GM12878 (cell line): ENCODE results near the gene PLB1.

Source experiments
- BCL11A ChIP-seq: IDR thresholded peaks from 2 replicates; pipeline ENCODE4 v1.6.1; 2011; ENCODE audit warnings: low read depth, low read length
- CEBPB ChIP-seq, 2 experiments: fragments of 150-350 bp in 1 of 2; IDR thresholded peaks; 2 replicates each; pipeline ENCODE4 v1.6.1; 2012 to 2014; ENCODE audit warnings: low read depth in 2 of 2, low read length in 2 of 2, borderline replicate concordance in 1 of 2, inconsistent platforms in 1 of 2
- CHD2 ChIP-seq: IDR thresholded peaks from 2 replicates; pipeline ENCODE4 v1.6.1; 2011; ENCODE audit warnings: low read depth, low read length, improper control_type of control experiment, borderline replicate concordance
- EP300 ChIP-seq, 2 experiments: fragments of 150-350 bp in 1 of 2; IDR thresholded peaks; 2 replicates each; pipeline ENCODE4 v1.6.1; 2011 to 2012; ENCODE audit warnings: low read depth in 2 of 2, low read length in 2 of 2, borderline replicate concordance in 1 of 2, improper control_type of control experiment in 1 of 2, inconsistent platforms in 1 of 2; ENCODE audit not compliant: control insufficient read depth in 1 of 2
- ETV6 ChIP-seq, 2 experiments: fragments of 450-650 bp in 1 of 2; IDR thresholded peaks in 1 of 2; conservative IDR thresholded peaks in 1 of 2; 2 replicates each; pipeline ENCODE4 v1.6.1; 2014; ENCODE audit warnings: antibody characterized with exemption in 1 of 2, borderline replicate concordance in 1 of 2, low read depth in 1 of 2, mild to moderate bottlenecking in 1 of 2, moderate library complexity in 1 of 2
- EZH2 ChIP-seq: IDR thresholded peaks from 2 replicates; pipeline ENCODE4 v1.6.1; 2012; ENCODE audit warnings: low read depth, mild to moderate bottlenecking, control low read depth, inconsistent platforms, low read length, borderline replicate concordance; ENCODE audit not compliant: control insufficient read depth
- RELA ChIP-seq: fragments of 450-650 bp; IDR thresholded peaks from 2 replicates; pipeline ENCODE4 v1.8.0; 2014; ENCODE audit warnings: borderline replicate concordance; ENCODE audit not compliant: partially characterized antibody
- SRF ChIP-seq, 2 experiments: IDR thresholded peaks; 2 replicates each; pipeline ENCODE4 v1.6.1; 2011; ENCODE audit warnings: low read depth in 2 of 2, low read length in 2 of 2, mild to moderate bottlenecking in 1 of 2, moderate library complexity in 1 of 2
- ZNF274 ChIP-seq: IDR thresholded peaks from one replicate; pipeline ENCODE4 v1.8.0; 2011; ENCODE audit not compliant: insufficient read length, insufficient read depth
- ZSCAN29 ChIP-seq: fragments of 450-650 bp; IDR thresholded peaks from 2 replicates; pipeline ENCODE4 v1.6.1; 2017; ENCODE audit warnings: mild to moderate bottlenecking, moderate library complexity
- TF ChIP-seq, protein P1 (sequence below), 3 experiments: IDR thresholded peaks in 2 of 3; conservative IDR thresholded peaks in 1 of 3; 2 replicates each; pipeline ENCODE4 v1.5.1; 2011; ENCODE audit warnings: low read depth in 3 of 3, low read length in 3 of 3, mild to moderate bottlenecking in 3 of 3, control low read depth in 2 of 3, moderate library complexity in 2 of 3, inconsistent platforms in 1 of 3, mixed read lengths in 1 of 3; ENCODE audit not compliant: control insufficient read depth in 2 of 3, insufficient read depth in 1 of 3; ENCODE audit errors: extremely low read depth in 1 of 3

GRCh38 chr2:28576714-28577113, 80.9 kb downstream of the PLB1 start:
- TF ChIP-seq, protein P1, sequence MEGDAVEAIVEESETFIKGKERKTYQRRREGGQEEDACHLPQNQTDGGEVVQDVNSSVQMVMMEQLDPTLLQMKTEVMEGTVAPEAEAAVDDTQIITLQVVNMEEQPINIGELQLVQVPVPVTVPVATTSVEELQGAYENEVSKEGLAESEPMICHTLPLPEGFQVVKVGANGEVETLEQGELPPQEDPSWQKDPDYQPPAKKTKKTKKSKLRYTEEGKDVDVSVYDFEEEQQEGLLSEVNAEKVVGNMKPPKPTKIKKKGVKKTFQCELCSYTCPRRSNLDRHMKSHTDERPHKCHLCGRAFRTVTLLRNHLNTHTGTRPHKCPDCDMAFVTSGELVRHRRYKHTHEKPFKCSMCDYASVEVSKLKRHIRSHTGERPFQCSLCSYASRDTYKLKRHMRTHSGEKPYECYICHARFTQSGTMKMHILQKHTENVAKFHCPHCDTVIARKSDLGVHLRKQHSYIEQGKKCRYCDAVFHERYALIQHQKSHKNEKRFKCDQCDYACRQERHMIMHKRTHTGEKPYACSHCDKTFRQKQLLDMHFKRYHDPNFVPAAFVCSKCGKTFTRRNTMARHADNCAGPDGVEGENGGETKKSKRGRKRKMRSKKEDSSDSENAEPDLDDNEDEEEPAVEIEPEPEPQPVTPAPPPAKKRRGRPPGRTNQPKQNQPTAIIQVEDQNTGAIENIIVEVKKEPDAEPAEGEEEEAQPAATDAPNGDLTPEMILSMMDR (IDR thresholded peaks at IDR 0.05 in 2 of 3, conservative IDR thresholded peaks at IDR 0.05 in 1 of 3; ENCODE audit: control insufficient read depth in 2 of 3, extremely low read depth in 1 of 3, insufficient read depth in 1 of 3, low read depth in 3 of 3, low read length in 3 of 3) = no peak
- no peak for TF ChIP-seq EZH2
- TF ChIP-seq SRF (IDR thresholded peaks at IDR 0.05; ENCODE audit: low read depth in 2 of 2, low read length in 2 of 2) = no peak
- TF ChIP-seq CHD2 = no peak
- no peak for TF ChIP-seq ZNF274
- TF ChIP-seq RELA = no peak
- no peak for TF ChIP-seq CEBPB (IDR thresholded peaks at IDR 0.05; ENCODE audit: borderline replicate concordance in 1 of 2, low read depth in 2 of 2, low read length in 2 of 2)
- TF ChIP-seq ETV6 (conservative IDR thresholded peaks at IDR 0.05 in 1 of 2, IDR thresholded peaks at IDR 0.05 in 1 of 2; ENCODE audit: borderline replicate concordance in 1 of 2, low read depth in 1 of 2) = no peak
- TF ChIP-seq BCL11A = no peak
- no peak for TF ChIP-seq EP300 (IDR thresholded peaks at IDR 0.05; ENCODE audit: borderline replicate concordance in 1 of 2, control insufficient read depth in 1 of 2, low read depth in 2 of 2, low read length in 2 of 2)
- TF ChIP-seq ZSCAN29 = no peak
